NCI-H510A treated with DMSO at 0.1 percent for 48 hours (cell line): Measurements from ENCODE around the gene IRF5.
"Not testable (repeated sequence)": the region's sequence is repeated elsewhere in the genome, so short reads cannot be mapped to it uniquely, and the experiment has no call there.

ENCODE experiments used
- DNase-seq: peaks from one replicate; lab custom pipeline; 2025; lab: John Stamatoyannopoulos, UW

The IRF5 gene

DNA sequence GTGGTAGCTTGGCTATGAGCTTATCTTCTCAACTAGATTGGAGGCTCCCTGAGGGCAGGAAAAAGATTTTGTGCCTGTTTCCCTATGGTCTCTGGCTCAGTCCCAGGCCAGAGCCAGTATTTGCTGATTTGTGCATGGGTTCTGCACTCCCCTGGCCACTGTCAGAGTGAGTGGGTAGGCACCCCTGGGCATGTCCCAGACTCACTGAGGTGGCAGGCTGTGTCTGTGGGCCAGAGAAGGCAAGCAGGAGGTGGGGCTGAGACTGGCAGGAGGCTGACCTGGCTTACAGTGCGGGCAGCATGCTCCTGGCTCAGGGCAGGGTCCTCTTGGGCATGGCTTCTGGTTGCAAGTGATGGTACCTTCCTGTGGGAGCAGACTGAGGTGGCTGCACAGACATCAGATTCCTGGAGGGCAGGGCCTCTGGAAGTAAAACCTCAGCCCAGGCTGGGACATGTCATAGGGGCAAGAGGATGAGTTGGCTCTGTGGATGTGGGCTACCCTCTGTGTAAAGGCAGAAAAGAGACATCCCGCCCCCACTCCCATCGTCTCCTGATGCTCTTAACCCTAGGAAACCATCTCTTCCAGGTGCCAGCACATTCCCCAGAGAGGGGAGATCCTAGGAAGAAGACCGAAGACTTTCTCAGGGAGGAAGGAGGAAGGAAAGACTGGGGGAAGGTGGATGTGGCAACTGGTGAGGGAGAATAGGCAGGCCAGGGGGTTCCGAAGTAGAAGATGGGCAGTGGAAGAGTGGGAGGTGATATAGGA is 31.5 kb upstream of the IRF5 start:
- DNase-seq = no peak

DNA sequence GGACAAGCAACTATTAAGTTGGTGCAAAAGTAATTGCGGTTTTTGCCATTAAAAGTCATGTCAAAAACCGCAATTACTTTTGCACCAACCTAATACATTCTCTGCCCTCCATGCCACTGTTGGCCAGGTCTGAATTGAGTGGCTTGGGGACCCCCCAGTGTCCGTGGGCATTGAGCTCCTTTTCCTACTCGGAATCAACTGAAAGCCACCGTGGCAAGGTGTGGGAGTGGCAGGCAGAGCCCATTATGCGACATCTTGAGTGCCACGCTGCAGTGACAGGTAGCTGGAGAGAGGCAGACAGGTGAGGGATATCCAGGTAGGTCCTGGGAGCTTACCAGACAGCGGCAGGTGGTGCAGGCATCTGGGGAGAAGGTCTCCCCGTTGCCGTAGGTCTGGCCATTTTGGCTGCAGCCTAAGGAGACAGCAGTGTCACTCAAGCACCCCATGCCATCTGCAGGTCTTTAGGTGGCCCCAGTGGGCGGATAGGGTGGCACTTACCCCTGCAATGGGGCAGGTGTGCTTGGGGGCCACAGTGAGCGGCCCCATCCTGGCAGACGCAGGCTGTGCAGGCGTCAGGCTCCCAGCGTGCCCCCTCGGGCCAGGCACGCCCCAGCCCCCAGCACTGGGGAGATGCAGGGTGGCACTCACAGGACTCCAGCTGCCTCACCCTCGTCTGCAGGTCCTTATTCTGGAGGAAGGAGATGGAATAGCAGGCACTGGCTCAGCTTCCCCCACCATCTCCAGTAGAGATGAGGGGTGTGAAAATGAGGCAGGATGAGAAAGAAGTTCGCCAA is 30.8 kb upstream of the IRF5 start:
- no peak for DNase-seq

DNA sequence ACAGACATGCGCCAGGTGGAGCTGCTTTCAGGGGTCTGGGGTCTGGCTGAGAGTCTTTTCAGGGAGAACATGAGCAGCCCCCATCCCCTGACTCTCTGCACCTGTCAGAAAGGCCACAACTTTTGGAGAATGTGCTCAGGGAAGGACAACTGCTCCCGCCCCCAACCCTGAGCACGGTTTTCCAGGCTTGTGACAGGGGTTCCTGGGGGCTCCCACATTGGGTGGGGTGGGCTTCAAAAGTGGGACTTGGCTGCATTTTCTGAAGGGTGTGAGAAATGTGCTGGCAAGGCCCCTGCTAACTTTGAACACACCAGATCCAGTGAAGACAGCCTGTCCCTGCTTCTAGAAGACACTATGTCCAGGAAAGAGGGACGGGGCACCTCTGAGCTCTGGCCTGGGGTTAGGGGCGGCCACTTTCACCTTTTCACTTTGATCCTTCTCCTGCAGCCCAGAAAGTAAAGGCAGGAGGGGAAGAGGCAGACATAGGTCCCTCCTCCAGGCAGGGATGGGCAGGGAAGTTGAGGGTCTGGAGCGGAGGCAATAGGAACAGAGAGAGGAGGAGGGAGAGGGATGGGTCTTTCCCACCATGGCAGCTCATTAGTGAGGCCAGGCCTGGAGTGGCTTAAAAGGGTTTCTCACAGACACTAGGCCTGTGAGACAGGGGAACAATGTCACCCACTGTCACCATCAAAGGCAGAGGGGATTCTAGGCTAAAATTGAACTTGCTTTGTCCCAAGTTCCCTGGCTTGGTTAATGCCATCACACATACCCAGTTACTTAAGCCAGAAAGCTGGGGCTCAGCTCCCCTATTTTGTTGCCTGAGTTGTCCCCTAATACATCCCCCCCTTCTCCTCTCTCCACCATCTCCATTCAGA is 28.7 kb upstream of the IRF5 start:
- no peak for DNase-seq

GRCh38 chr7:128909625-128910568 is 27.8 kb upstream of the IRF5 start:
- peak; percentile 26 for DNase-seq

GRCh38 chr7:128910569-128910945 is 27.2 kb upstream of the IRF5 start, which contains the start of gene KCP:
TSS of gene KCP (minus strand) at chr7:128910709. CDS start at chr7:128910676, 33 bp downstream.
- DNase-seq = no peak

- no peak for DNase-seq
These were observed 26.2 kb upstream of the IRF5 start for GRCh38 chr7:128911423-128912031.

DNA sequence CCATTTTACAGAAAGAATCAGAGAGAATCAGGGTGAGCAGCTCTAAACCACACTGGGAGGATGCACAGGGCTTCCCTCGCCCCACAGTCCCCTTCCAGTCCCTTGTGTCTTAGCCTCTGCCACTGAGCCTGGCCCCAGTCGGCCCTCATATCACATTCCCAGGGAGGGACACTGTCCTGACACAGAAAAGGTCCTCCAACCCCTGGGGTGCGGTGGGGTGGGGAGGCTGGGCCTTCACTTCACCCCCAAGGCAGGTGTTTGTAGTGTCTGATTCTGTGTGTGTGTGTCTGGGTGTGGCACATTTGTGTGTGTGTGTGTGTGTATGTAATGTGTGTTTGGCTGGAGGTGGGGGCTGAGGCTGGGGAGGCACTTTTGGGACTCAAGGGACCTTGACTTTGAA is 25.4 kb upstream of the IRF5 start:
- DNase-seq = no peak

DNA sequence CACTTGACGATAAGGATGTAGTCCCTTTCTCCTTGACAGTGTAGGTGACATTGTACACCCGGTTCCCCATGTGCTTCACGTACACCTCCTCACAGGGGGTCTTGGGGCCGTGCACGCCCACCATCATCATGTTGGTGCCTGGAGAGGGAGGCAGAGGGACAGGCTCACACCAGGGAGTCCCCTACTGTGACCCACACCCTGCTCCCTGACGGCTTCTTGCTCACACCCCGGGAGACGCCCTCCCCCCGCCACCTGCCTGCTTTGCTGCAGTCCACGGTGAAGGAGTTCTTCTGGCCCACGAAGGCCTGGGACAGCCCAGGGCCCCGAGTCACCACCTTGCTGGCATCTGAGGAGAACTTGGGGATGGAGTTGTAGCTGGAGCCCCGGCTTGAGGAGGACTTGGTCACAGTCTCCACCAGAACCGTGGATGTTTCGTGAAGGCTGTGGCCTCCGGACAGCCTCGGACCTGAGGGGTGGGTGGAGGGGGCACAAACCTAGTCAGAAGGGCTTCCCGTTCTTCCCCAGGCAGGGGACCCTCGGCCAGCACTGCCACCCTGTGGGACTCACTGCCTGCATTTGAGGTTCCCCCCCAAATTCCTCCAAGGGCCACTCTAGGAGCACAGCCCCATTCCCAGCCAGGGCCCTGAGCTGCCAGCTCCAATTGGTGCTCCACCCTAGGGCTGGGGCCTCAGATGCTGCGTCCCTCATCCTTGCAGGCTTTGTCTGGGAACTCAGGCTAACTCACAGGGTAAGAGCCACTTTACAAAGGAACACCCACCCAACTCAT is 24.8 kb upstream of the IRF5 start:
- not testable (repeated sequence) for DNase-seq

DNA sequence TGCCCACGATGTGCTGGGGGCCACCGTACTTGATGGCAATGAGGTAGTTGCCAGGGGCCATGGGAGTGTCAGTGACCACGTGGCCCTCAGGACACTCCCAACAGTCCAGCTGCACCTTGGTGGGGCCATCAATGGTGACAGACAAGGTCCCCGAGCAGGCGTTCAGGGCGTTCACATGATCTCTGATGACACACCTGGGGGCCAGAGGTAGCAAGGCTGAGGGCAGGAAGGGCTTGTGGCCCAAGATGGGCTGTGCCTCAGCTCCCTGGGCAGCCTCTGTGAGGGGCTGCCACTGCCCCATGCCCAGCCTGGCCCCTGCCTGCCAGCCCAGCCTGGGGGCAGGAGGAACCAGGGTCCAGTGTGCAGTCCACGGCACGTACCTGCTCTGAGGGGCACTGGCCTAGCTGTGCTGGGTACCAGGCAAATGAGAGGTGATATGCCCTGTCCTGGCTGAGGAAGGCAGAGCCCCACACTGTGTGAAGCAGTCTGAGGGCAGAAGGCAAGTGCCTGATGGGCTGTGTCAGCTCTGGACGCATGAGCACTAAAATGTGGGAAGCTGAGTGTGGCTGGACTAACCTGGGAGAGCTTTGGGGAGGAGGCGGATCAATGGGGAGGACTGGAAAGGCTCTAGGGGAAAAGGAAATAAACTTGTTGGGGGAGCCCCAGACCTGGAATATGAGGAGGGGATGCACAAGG is 23.7 kb upstream of the IRF5 start:
- DNase-seq = no peak

GRCh38 chr7:128914566-128915151 is 23.1 kb upstream of the IRF5 start:
- DNase-seq = no peak

- DNase-seq = no peak
These were observed 22.4 kb upstream of the IRF5 start for GRCh38 chr7:128915271-128915819.

- DNase-seq = no peak
These were observed 21.7 kb upstream of the IRF5 start for GRCh38 chr7:128915841-128916642.

DNA sequence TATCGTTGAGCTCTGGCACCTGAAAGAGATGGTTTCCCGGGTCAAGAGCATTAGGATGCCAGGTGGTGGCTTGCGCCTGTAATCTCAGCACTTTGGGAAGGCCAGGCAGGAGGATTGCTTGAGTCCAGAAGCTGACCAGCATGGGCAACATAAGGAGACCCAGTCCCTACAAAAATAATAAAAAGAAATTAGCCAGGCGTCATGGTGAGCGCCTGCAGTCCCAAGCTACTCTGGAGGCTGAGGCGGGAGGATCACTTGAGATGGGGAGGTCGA is 21.1 kb upstream of the IRF5 start:
- DNase-seq = no peak

- DNase-seq = no peak
These were observed 20.6 kb upstream of the IRF5 start for GRCh38 chr7:128917122-128917521.

- DNase-seq = no peak
These were observed 19.6 kb upstream of the IRF5 start for GRCh38 chr7:128918016-128918665.

GRCh38 chr7:128919241-128919640 is 18.5 kb upstream of the IRF5 start:
- no peak for DNase-seq
